Effector CD8-positive, alpha-beta T cell (primary cell): Measurements from ENCODE around the gene BCL7A.
A peak's percentile ranks its signal among the peaks of the same experiment; 100 is the strongest.
"Not testable (repeated sequence)": the region's sequence is repeated elsewhere in the genome, so short reads cannot be mapped to it uniquely, and the experiment has no call there.

Source experiments
- DNase-seq: peaks from one replicate; lab custom pipeline; 2025; lab: John Stamatoyannopoulos, UW

Gene BCL7A

GRCh38 chr12:122051231-122051876, 29.7 kb downstream of the BCL7A start:
- DNase-seq = no peak

GRCh38 chr12:122052285-122052684, 30.6 kb downstream of the BCL7A start:
- DNase-seq = no peak

GRCh38 chr12:122054842-122055520, 33.3 kb downstream of the BCL7A start:
- DNase-seq = no peak

GRCh38 chr12:122056406-122056805, 34.7 kb downstream of the BCL7A start:
- not testable (repeated sequence) for DNase-seq

- no peak for DNase-seq
These were observed 35.5 kb downstream of the BCL7A start for GRCh38 chr12:122057007-122057735.

GRCh38 chr12:122057769-122058168, 36.1 kb downstream of the BCL7A start:
- DNase-seq = no peak

GRCh38 chr12:122058549-122059149, 37.0 kb downstream of the BCL7A start:
- no peak for DNase-seq

- no peak for DNase-seq
These were observed 37.7 kb downstream of the BCL7A start for GRCh38 chr12:122059203-122059960.

GRCh38 chr12:122060081-122060501, 38.4 kb downstream of the BCL7A start:
- DNase-seq = no peak

- DNase-seq = no peak
These were observed 39.6 kb downstream of the BCL7A start for GRCh38 chr12:122061253-122061652.

- DNase-seq = no peak
These were observed 41.4 kb downstream of the BCL7A start for GRCh38 chr12:122062832-122063693.

GRCh38 chr12:122063694-122064024, 42.0 kb downstream of the BCL7A start:
- no peak for DNase-seq

- DNase-seq = peak; percentile 20
These were observed 42.5 kb downstream of the BCL7A start for GRCh38 chr12:122064025-122064777.

- no peak for DNase-seq
These were observed 43.3 kb downstream of the BCL7A start for GRCh38 chr12:122064780-122065588.

GRCh38 chr12:122067548-122067947, 45.9 kb downstream of the BCL7A start:
- no peak for DNase-seq

GRCh38 chr12:122067966-122068365, 46.3 kb downstream of the BCL7A start:
- DNase-seq = no peak

GRCh38 chr12:122072031-122072970, 50.6 kb downstream of the BCL7A start:
- no peak for DNase-seq

GRCh38 chr12:122073815-122074214, 52.1 kb downstream of the BCL7A start:
- DNase-seq = no peak
